Kidney epithelial cell (primary cell): Measurements from ENCODE around the gene S100A5. TPM values are rescaled to one million over a fixed set of nuclear protein-coding genes. Genes with fewer than 3 reads are reported as not detected.

Source experiments
- DNase-seq: peaks from one replicate; pipeline ENCODE4 v3.0.0-alpha.2; 2010; ENCODE audit warnings: low read depth
- H3K27me3 ChIP-seq: 2 replicates; pipeline ENCODE4 v1.6.0; 2011; ENCODE audit warnings: low read length; ENCODE audit not compliant: control insufficient read depth, insufficient read depth
- H3K36me3 ChIP-seq: 2 replicates; pipeline ENCODE4 v1.5.1; 2011; ENCODE audit warnings: low read length; ENCODE audit not compliant: control insufficient read depth, insufficient read depth
- H3K4me3 ChIP-seq: 2 replicates; pipeline ENCODE4 v1.5.1; 2011; ENCODE audit warnings: low read depth, mild to moderate bottlenecking, control low read depth, low read length
- CTCF ChIP-seq: IDR thresholded peaks from 2 replicates; pipeline ENCODE4 v1.5.1; 2011; ENCODE audit warnings: mild to moderate bottlenecking, moderate library complexity, low read length, control low read depth, inconsistent platforms; ENCODE audit not compliant: insufficient read depth, poor library complexity, severe bottlenecking
- total RNA-seq: library from RNA; depleted of rRNA; stranded (reverse); fragments of >200 nt; gene quantifications from 2 replicates; pipeline ENCODE4 v1.2.3, GENCODE V29; 2015

S100A5 gene
- total RNA-seq, 1 donor from 2014 or later: not detected

- peak; percentile 26 for TF ChIP-seq CTCF
- Histone ChIP-seq H3K36me3 (no peaks in the 10 kb centered on the region), H3K27me3 (no peaks in the 10 kb centered on the region), H3K4me3 (no peak within 1 kb of the TSS)
- peak; percentile 82 for DNase-seq
These were observed 8.3 kb upstream of the S100A5 start, which contains the start of gene S100A3 for GRCh38 chr1:153548722-153549688. S100A3 (minus strand) TSS chr1:153549258; CDS start chr1:153548485, 773 bp downstream.

GRCh38 chr1:153547560-153548551 is 7.1 kb upstream of the S100A5 start:
- no peaks in the 10 kb centered on the region for H3K27me3 ChIP-seq
- no peak for TF ChIP-seq CTCF
- DNase-seq: no peak
- H3K36me3 ChIP-seq: no peaks in the 10 kb centered on the region
- no peak overlapping the region for H3K4me3 ChIP-seq

- DNase-seq: no peak
- Histone ChIP-seq H3K4me3 (no peak overlapping the region), H3K36me3 (no peaks in the 10 kb centered on the region), H3K27me3 (no peaks in the 10 kb centered on the region)
- no peak for TF ChIP-seq CTCF
These were observed 6.2 kb upstream of the S100A5 start for GRCh38 chr1:153546796-153547559.

- Histone ChIP-seq H3K36me3 (no peaks in the 10 kb centered on the region), H3K4me3 (no peak overlapping the region), H3K27me3 (no peaks in the 10 kb centered on the region)
- DNase-seq: no peak
- TF ChIP-seq CTCF: no peak
These were observed 5.6 kb upstream of the S100A5 start for GRCh38 chr1:153546371-153546770.
